SK-N-SH (cell line): Measurements from ENCODE around the gene TRAIP. TPM values are rescaled to one million over a fixed set of nuclear protein-coding genes. Genes with fewer than 3 reads are reported as not detected.
A peak's percentile ranks its signal among the peaks of the same experiment; 100 is the strongest.

ENCODE experiments used
- CTCF ChIA-PET: fragments of 300-600, 350-600 bp; formaldehyde crosslinking; extraction: SDS; loops from one replicate; lab custom pipeline; 2021; lab: Yijun Ruan, JAX
- POLR2A ChIA-PET: fragments of 350-600 bp; sonication (Branson Sonifier 250); formaldehyde crosslinking; extraction: SDS; loops from one replicate; lab custom pipeline; 2020; ENCODE audit warnings: antibody characterized with exemption, inconsistent platforms; lab: Yijun Ruan, JAX
- DNase-seq: peaks from one replicate; pipeline ENCODE4 v3.0.0; 2012
- H2AFZ ChIP-seq: fragments of 200-600 bp; sonication (generic); 2 replicates; pipeline ENCODE4 v1.8.1; 2016; ENCODE audit warnings: antibody characterized with exemption, mild to moderate bottlenecking, low read depth
- H3F3A ChIP-seq: fragments of 200-600 bp; sonication (generic); replicated peaks from 2 replicates; pipeline ENCODE3; 2016; ENCODE audit warnings: antibody characterized with exemption, mild to moderate bottlenecking; ENCODE audit not compliant: insufficient read depth
- H3K27ac ChIP-seq, 2 experiments: fragments of 200-500 bp in 1 of 2; fragments of 200-600 bp in 1 of 2; sonication (Bioruptor generic) in 1 of 2; sonication (generic), shearing (Covaris generic) in 1 of 2; 2 replicates each; pipeline versions ENCODE4 v1.5.1 to v1.6.1; 2014 to 2016; ENCODE audit warnings: low read depth in 2 of 2, inconsistent platforms in 1 of 2, low read length in 1 of 2, mild to moderate bottlenecking in 1 of 2, mixed read lengths in 1 of 2
- H3K27me3 ChIP-seq: fragments of 200-600 bp; sonication (generic), shearing (Covaris generic); 2 replicates; pipeline ENCODE4 v1.6.1; 2016; ENCODE audit warnings: mixed run types; ENCODE audit not compliant: insufficient read depth
- H3K36me3 ChIP-seq, 2 experiments: fragments of 200-500 bp in 1 of 2; fragments of 200-600 bp in 1 of 2; sonication (Bioruptor generic) in 1 of 2; sonication (generic) in 1 of 2; replicated peaks in 1 of 2; 2 replicates each; pipeline versions ENCODE3 to v1.5.1; 2014 to 2016; ENCODE audit warnings: low read length in 1 of 2, mild to moderate bottlenecking in 1 of 2; ENCODE audit not compliant: insufficient read depth in 2 of 2, control insufficient read depth in 1 of 2
- H3K4me1 ChIP-seq, 2 experiments: fragments of 200-500 bp in 1 of 2; fragments of 200-600 bp in 1 of 2; sonication (Bioruptor generic) in 1 of 2; sonication (generic), shearing (Covaris generic) in 1 of 2; 2 replicates each; pipeline versions ENCODE4 v1.5.1 to v1.6.1; 2014 to 2016; ENCODE audit warnings: low read depth in 1 of 2, low read length in 1 of 2, mixed run types in 1 of 2; ENCODE audit not compliant: insufficient read depth in 2 of 2, control insufficient read depth in 1 of 2
- H3K4me2 ChIP-seq: fragments of 200-600 bp; sonication (generic), shearing (Covaris generic); 2 replicates; pipeline ENCODE4 v1.6.1; 2017; ENCODE audit warnings: mixed run types
- H3K4me3 ChIP-seq, 2 experiments: fragments of 200-500 bp in 1 of 2; fragments of 200-600 bp in 1 of 2; sonication (Bioruptor generic) in 1 of 2; sonication (generic), shearing (Covaris generic) in 1 of 2; 2 replicates each; pipeline versions ENCODE4 v1.5.1 to v1.8.1; 2014 to 2016; ENCODE audit warnings: low read depth in 2 of 2, inconsistent platforms in 1 of 2, low read length in 1 of 2, mild to moderate bottlenecking in 1 of 2, mixed read lengths in 1 of 2, moderate library complexity in 1 of 2
- H3K79me2 ChIP-seq: fragments of 200-600 bp; sonication (generic); 2 replicates; pipeline ENCODE4 v1.8.1; 2017; ENCODE audit warnings: mild to moderate bottlenecking; ENCODE audit not compliant: insufficient read depth
- H3K9ac ChIP-seq: fragments of 200-600 bp; sonication (generic); 2 replicates; pipeline ENCODE4 v1.6.1; 2017; ENCODE audit warnings: mixed run types
- H3K9me2 ChIP-seq: fragments of 200-600 bp; sonication (generic); 2 replicates; pipeline ENCODE4 v1.6.1; 2017; ENCODE audit warnings: mixed run types
- H3K9me3 ChIP-seq: fragments of 200-600 bp; sonication (generic); 2 replicates; pipeline ENCODE4 v1.6.1; 2017; ENCODE audit warnings: mixed run types, mild to moderate bottlenecking, moderate library complexity
- H4K20me1 ChIP-seq: fragments of 200-600 bp; sonication (generic); 2 replicates; pipeline ENCODE4 v1.6.1; 2017; ENCODE audit warnings: mild to moderate bottlenecking, mixed run types; ENCODE audit not compliant: insufficient read depth
- CHD2 ChIP-seq: fragments of 150-350 bp; IDR thresholded peaks from 2 replicates; pipeline ENCODE4 v1.6.1; 2018; ENCODE audit warnings: low read length; ENCODE audit not compliant: partially characterized antibody
- CTCF ChIP-seq: fragments of 200-600 bp; sonication (generic); IDR thresholded peaks from 2 replicates; pipeline ENCODE4 v1.6.1; 2017; ENCODE audit warnings: antibody characterized with exemption, mild to moderate bottlenecking, moderate library complexity
- FOSL2 ChIP-seq: IDR thresholded peaks from 2 replicates; pipeline ENCODE4 v1.4.0; 2012; ENCODE audit warnings: low read depth, mild to moderate bottlenecking, moderate library complexity, borderline replicate concordance
- GATA2 ChIP-seq: sonication (generic); formaldehyde crosslinking; IDR thresholded peaks from 2 replicates; pipeline ENCODE4 v1.5.0; 2020; ENCODE audit warnings: mild to moderate bottlenecking, missing genetic modification reagents
- IRF3 ChIP-seq: fragments of 150-350 bp; IDR thresholded peaks from 2 replicates; pipeline ENCODE4 v1.6.1; 2016; ENCODE audit warnings: mild to moderate bottlenecking, low read depth, low read length
- MAX ChIP-seq: IDR thresholded peaks from 2 replicates; pipeline ENCODE4 v1.4.0; 2012; ENCODE audit warnings: low read depth
- MEF2A ChIP-seq: IDR thresholded peaks from 2 replicates; pipeline ENCODE4 v1.4.0; 2012; ENCODE audit warnings: low read depth, borderline replicate concordance
- MXI1 ChIP-seq: IDR thresholded peaks from 2 replicates; pipeline ENCODE4 v1.6.1; 2012; ENCODE audit warnings: mild to moderate bottlenecking, low read depth, low read length, improper control_type of control experiment
- NFIC ChIP-seq: IDR thresholded peaks from 2 replicates; pipeline ENCODE4 v1.4.0; 2012; ENCODE audit warnings: borderline replicate concordance
- NRF1 ChIP-seq: IDR thresholded peaks from 2 replicates; pipeline ENCODE4 v1.6.1; 2012; ENCODE audit warnings: low read depth, mild to moderate bottlenecking, low read length
- RCOR1 ChIP-seq: fragments of 150-350 bp; IDR thresholded peaks from 2 replicates; pipeline ENCODE4 v1.6.1; 2017; ENCODE audit warnings: antibody characterized with exemption, low read length
- SMC3 ChIP-seq: IDR thresholded peaks from 2 replicates; pipeline ENCODE4 v1.6.1; 2012; ENCODE audit warnings: low read depth, low read length, improper control_type of control experiment
- TCF12 ChIP-seq: IDR thresholded peaks from 2 replicates; pipeline ENCODE4 v1.4.0; 2012
- USF2 ChIP-seq: fragments of 150-350 bp; IDR thresholded peaks from 2 replicates; pipeline ENCODE4 v1.6.1; 2017; ENCODE audit warnings: antibody characterized with exemption, low read length, low read depth, borderline replicate concordance
- WGBS: methylation state at CpG from one replicate; pipeline ENCODE4 v1.1.6; 2017; ENCODE audit warnings: low lambda C conversion rate; 5-methylcytosine and 5-hydroxymethylcytosine counted together
- polyA plus RNA-seq, 3 experiments: library from polyadenylated mRNA; depleted of rRNA; stranded (reverse); fragments of >200 nt; gene quantifications; 2 replicates each; pipeline ENCODE4 v1.2.3, GENCODE V29; 2012
- TF ChIP-seq, protein P1 (sequence below): IDR thresholded peaks from 2 replicates; pipeline ENCODE4 v1.4.0; 2012; ENCODE audit warnings: low read depth, borderline replicate concordance

Gene TRAIP
- polyA plus RNA-seq, 1 of the 3 experiments (the other 2 are of a cell fraction) = 8.1 TPM

DNA sequence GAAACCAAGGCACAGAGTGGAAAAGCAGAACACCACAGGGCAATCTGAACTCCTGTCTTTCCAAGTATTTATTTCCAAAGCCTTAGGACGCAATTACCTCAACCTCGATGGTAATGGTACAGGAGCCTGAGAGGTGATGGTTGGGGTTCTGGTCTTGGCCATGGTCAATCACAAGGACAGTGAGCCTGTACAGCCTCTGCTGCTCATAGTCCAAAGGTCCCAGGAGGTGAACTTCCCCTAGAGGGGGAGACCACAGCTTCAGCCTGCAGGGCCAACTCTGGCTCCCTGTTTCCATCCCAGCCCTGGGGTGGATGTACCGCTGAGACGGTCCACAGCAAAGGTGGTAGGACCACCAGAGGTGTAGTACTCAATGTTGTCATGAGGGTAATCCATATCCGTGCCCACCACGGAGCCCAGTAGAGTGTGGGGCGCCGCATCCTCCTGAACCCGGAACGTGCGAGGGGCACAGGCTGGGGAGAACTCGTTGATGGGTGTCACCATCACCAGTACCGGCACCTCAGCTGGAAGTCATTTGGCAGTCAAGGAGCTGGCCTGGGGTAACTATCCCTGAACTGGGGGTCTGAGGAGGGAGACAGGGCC lies 62.8 kb downstream of the TRAIP start:
- Histone ChIP-seq H3K4me2 (no peak overlapping the region), H3K27ac (no peak overlapping the region), H3K4me1 (no peaks in the 10 kb centered on the region), H3F3A (no peaks in the 10 kb centered on the region), H4K20me1 (no peaks in the 10 kb centered on the region), H3K27me3 (no peaks in the 10 kb centered on the region), H3K79me2 (no peaks in the 10 kb centered on the region), H2AFZ (no peak overlapping the region), H3K9me3 (no peaks in the 10 kb centered on the region), H3K36me3 (no peaks in the 10 kb centered on the region), H3K9me2 (no peaks in the 10 kb centered on the region), H3K4me3 (no peak overlapping the region), H3K9ac (no peak overlapping the region)
- DNase-seq = peak; percentile 3
- ChIA-PET POLR2A (no interaction called here), CTCF (interaction anchor here (1.1 to 2.7 kb wide), 2 partner anchors 9 to 46 kb away, joined by 4 to 10 read pairs; partner anchors contain the start of gene INKA1)
- no peak for TF ChIP-seq NRF1
- no peak for TF ChIP-seq MAX
- no peak for TF ChIP-seq SMC3
- no peak for TF ChIP-seq USF2
- WGBS = 83% methylated on average over 10 of the region's 13 CpGs

DNA sequence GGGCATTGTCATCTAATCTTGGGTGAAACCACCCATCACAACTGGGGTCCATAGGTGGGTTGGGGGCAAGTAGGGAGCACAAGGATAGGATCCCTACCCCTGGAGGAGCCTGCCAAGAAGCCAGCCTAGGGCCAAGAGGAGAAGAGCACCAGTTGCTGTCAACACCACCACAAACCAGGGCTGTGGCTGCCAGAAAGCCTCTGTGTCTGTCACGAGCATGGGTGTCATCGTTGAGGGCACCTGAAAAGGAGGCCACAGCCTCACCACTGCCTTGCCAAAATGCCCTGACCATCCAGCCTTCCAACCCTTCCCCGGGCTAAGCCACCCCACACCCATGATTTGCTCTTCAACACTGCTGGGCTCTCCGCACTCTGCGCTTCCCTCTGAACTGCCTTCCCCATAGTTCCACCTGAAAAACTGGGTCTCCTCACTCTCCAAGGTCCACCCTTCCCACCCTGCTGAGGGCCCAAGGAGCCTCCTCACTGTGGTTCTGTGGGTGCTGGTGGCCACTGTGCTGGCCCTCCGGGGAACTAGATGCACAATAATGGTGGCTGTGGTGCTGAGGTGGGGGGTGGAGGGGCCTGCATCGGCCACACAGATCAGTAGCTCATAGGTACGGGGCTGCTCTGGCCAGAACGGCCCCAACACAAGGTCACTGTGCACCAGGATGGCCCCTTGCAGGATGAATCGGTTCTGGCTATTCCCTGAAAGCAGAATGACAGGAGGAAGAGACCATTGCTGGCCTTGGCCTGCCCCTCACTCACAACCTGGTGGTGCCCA lies 63.8 kb downstream of the TRAIP start:
- 75% methylated on average over 6 of the region's 10 CpGs for WGBS
- no peak overlapping the region for H3K27ac ChIP-seq
- no peaks in the 10 kb centered on the region for H3F3A ChIP-seq
- CTCF ChIA-PET = interaction anchor here (1.1 to 2.7 kb wide), 2 partner anchors 10 to 47 kb away, joined by 4 to 10 read pairs; partner anchors contain the start of gene INKA1
- no peaks in the 10 kb centered on the region for H3K9me3 ChIP-seq
- POLR2A ChIA-PET = no interaction called here
- no peaks in the 10 kb centered on the region for H3K79me2 ChIP-seq
- TF ChIP-seq MXI1 = no peak
- TF ChIP-seq TCF12 = no peak
- no peak for TF ChIP-seq GATA2
- TF ChIP-seq IRF3 = no peak
- TF ChIP-seq RCOR1 = no peak
- no peak for TF ChIP-seq MEF2A
- no peak for TF ChIP-seq NFIC
- TF ChIP-seq, protein P1, sequence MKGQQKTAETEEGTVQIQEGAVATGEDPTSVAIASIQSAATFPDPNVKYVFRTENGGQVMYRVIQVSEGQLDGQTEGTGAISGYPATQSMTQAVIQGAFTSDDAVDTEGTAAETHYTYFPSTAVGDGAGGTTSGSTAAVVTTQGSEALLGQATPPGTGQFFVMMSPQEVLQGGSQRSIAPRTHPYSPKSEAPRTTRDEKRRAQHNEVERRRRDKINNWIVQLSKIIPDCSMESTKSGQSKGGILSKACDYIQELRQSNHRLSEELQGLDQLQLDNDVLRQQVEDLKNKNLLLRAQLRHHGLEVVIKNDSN = no peak
- no peak for TF ChIP-seq CTCF
- TF ChIP-seq FOSL2 = no peak
- no peak for TF ChIP-seq CHD2
- H3K36me3 ChIP-seq = no peaks in the 10 kb centered on the region
- no peaks in the 10 kb centered on the region for H3K4me1 ChIP-seq
- H3K4me3 ChIP-seq = no peak overlapping the region
- no peak overlapping the region for H3K9ac ChIP-seq
- no peaks in the 10 kb centered on the region for H4K20me1 ChIP-seq
- no peak overlapping the region for H2AFZ ChIP-seq
- no peak overlapping the region for H3K4me2 ChIP-seq
- no peaks in the 10 kb centered on the region for H3K27me3 ChIP-seq
- peak; percentile 3 for DNase-seq
- H3K9me2 ChIP-seq = no peaks in the 10 kb centered on the region
